Measurements from ENCODE around the gene GYS2. TPM values are rescaled to one million over a fixed set of nuclear protein-coding genes. Genes with fewer than 3 reads are reported as not detected.

GYS2 gene
- total RNA-seq, 2 experiments from 2014 or later, result not detected

DNA sequence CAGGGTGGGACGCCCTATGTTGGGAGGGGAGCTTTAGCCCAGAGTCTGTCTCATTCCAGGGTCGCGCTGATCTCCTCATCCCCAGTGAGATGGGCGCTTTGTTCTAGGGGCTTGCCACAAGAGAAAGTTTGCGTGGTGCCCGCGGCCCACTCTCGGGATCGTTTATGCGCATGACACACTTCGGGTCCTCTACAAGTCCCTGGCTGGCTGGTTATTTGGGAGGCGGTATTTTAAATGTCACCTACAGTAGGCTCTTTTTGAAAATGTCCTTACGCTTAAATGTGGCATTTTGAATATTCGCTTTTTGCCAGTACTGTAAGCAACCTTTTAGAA lies 102.5 kb downstream of the GYS2 start:
- Mint-ChIP-seq H3K4me3 (no peak overlapping the region), H3K27ac (no peak overlapping the region), H3K4me1 (peaks cover 42% of the 10 kb centered on the region), H3K9me3 (ENCODE audit: low read depth) (no peaks in the 10 kb centered on the region), H3K27me3 (no peaks in the 10 kb centered on the region), H3K36me3 (ENCODE audit: low read depth) (peaks cover 24% of the 10 kb centered on the region)
- DNase-seq, result peak; percentile 60
- peak; percentile 6 for ATAC-seq
- intact Hi-C loops (cut with DNase I, micrococcal nuclease), result loop anchor here (5.0 kb wide), 3 partner anchors 45 to 1040 kb away; partner anchors contain the start of genes CMAS (in 2 of the 2) and C2CD5 (in 1 of the 2)
- POLR2A ChIA-PET, result interaction anchor here (0.9 to 1.2 kb wide), 4 partner anchors 9 to 174 kb away, joined by 3 to 6 read pairs (median 4); partner anchors contain the start of gene LDHB
- CTCF ChIA-PET, result interaction anchor here (0.9 to 1.4 kb wide), 2 partner anchors 8 to 9 kb away, joined by 3 to 6 read pairs; no protein-coding TSS in a partner anchor

DNA sequence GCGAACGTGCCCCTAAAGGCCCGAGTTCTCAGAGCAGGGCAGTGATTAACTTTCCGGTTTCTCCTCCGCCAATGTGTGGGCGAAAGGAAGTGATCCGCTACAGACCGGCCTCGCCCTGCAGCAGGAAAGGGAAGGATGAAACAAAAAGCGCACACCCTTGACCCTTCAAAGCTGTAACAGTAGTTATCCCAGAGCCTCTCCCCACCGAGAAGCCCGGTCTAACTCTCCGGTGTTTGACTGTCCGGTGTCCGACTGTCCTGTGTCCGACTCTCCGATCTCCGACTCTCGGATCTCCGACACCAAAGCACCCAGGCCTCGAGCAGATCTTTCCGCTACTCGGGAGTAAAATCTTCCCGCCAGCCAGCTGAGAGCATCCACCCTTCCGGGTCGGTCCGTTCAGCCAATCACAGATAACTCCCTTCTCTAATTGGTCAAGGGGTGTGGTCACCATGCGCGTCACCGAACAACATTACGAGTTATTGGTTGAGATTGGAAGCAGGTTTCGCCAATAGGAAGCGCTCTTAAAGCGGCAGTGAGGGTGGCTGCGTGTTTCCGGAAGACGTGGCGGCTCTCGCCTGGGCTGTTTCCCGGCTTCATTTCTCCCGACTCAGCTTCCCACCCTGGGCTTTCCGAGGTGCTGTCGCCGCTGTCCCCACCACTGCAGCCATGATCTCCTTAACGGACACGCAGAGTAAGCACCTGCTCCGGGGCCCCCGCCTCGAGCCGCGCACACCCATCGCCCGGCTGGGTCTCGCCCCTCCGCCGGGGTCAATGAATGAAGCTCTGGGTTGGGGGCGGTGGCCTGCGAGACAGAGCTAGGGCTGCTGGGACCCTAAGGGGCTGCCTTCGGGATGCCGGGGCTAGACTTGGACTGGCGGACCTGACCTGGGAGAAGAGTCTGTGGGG lies 103.1 kb downstream of the GYS2 start, which contains the start of the genes GOLT1B and RECQL:
TSS of gene GOLT1B (plus strand) at position 532 of the 906 bp plus-strand sequence. CDS start at position 667, 135 bp downstream.
TSS of gene RECQL (minus strand) at position 378 of the 906 bp plus-strand sequence. CDS start 2,065 bp downstream, outside the sequence.
- ChIA-PET POLR2A (interaction anchor here (0.6 to 1.2 kb wide), 5 partner anchors 10 to 175 kb away, joined by 3 to 6 read pairs (median 3); partner anchors contain the start of gene LDHB), CTCF (interaction anchor here (0.5 to 1.8 kb wide), 5 partner anchors 8 to 179 kb away, joined by 3 to 6 read pairs (median 5); partner anchors contain the start of gene PYROXD1)
- H3K27ac Mint-ChIP-seq, result no peak within 1 kb of the TSS
- no peaks in the 10 kb centered on the region for H3K9me3 Mint-ChIP-seq (ENCODE audit: low read depth)
- peaks cover 44% of the 10 kb centered on the region for H3K4me1 Mint-ChIP-seq
- ATAC-seq, result peak; percentile 93
- no peaks in the 10 kb centered on the region for H3K27me3 Mint-ChIP-seq
- peak; percentile 93 for DNase-seq
- H3K4me3 Mint-ChIP-seq, result no peak within 1 kb of the TSS
- intact Hi-C loops (cut with DNase I, micrococcal nuclease), result loop anchor here (1.0 to 5.0 kb wide), 9 partner anchors 44 to 1125 kb away; partner anchors contain the start of genes C2CD5 (in 2 of the 2), CMAS (in 2 of the 2), LDHB (in 2 of the 2) and PYROXD1 (in 2 of the 2)
- peaks cover 28% of the 10 kb centered on the region for H3K36me3 Mint-ChIP-seq (ENCODE audit: low read depth)

GRCh38 chr12:21500786-21501257 lies 103.8 kb downstream of the GYS2 start:
- DNase-seq, result no peak
- H3K27me3 Mint-ChIP-seq, result no peaks in the 10 kb centered on the region
- ChIA-PET POLR2A (interaction anchor here (0.6 kb wide), 1 partner anchor 151 kb away, joined by 3 read pairs; no protein-coding TSS in a partner anchor), CTCF (interaction anchor here (1.4 to 1.8 kb wide), 2 partner anchors 8 to 179 kb away, joined by 6 read pairs; no protein-coding TSS in a partner anchor)
- H3K4me3 Mint-ChIP-seq, result no peak overlapping the region
- H3K36me3 Mint-ChIP-seq (ENCODE audit: low read depth), result peaks cover 33% of the 10 kb centered on the region
- H3K4me1 Mint-ChIP-seq, result peaks cover 44% of the 10 kb centered on the region
- intact Hi-C loops (cut with DNase I, micrococcal nuclease), result loop anchor here (1.0 to 5.0 kb wide), 9 partner anchors 44 to 1126 kb away; partner anchors contain the start of genes C2CD5 (in 2 of the 2), CMAS (in 2 of the 2), LDHB (in 2 of the 2) and PYROXD1 (in 2 of the 2)
- ATAC-seq, result peak; percentile 1
- no peak overlapping the region for H3K27ac Mint-ChIP-seq
- H3K9me3 Mint-ChIP-seq (ENCODE audit: low read depth), result no peaks in the 10 kb centered on the region

GRCh38 chr12:21499765-21500164 lies 104.9 kb downstream of the GYS2 start:
- DNase-seq (no peak), ATAC-seq (no peak)
- Mint-ChIP-seq H3K4me3 (no peak overlapping the region), H3K27me3 (no peaks in the 10 kb centered on the region), H3K36me3 (ENCODE audit: low read depth) (peaks cover 44% of the 10 kb centered on the region), H3K9me3 (ENCODE audit: low read depth) (no peaks in the 10 kb centered on the region), H3K4me1 (peaks cover 36% of the 10 kb centered on the region), H3K27ac (no peak overlapping the region)
- POLR2A ChIA-PET, result no interaction called here
- intact Hi-C loops (cut with DNase I, micrococcal nuclease), result loop anchor here (2.0 to 5.0 kb wide), 5 partner anchors 42 to 1127 kb away; partner anchors contain the start of genes C2CD5 (in 2 of the 2) and CMAS (in 2 of the 2)
- CTCF ChIA-PET, result interaction anchor here (1.5 to 1.9 kb wide), 3 partner anchors 17 to 180 kb away, joined by 3 to 6 read pairs (median 4); no protein-coding TSS in a partner anchor

Other genes starting within 250 kb of the GYS2 start
- gene IAPP, start 231.9 kb downstream of the GYS2 start, total RNA-seq, result not detected
- 10 to 100 TPM; 27.4 to 34.6 TPM for gene PYROXD1, start 167.2 kb downstream of the GYS2 start, total RNA-seq
- gene RECQL, start 103.2 kb downstream of the GYS2 start, total RNA-seq, result 10 to 100 TPM; 64.4 to 92.8 TPM
- gene GOLT1B, start 103.1 kb downstream of the GYS2 start, total RNA-seq, result 10 to 100 TPM; 25.6 to 31.2 TPM
- under 1 TPM; 0.16 to 0.61 TPM for gene SPX, start 78.6 kb downstream of the GYS2 start, total RNA-seq
- 1,000 to 10,000 TPM in 1 of 2 experiments, 100 to 1,000 TPM in 1; 918 to 1,852 TPM for gene LDHB, start 53.0 kb upstream of the GYS2 start, total RNA-seq
- not detected for gene KCNJ8, start 169.9 kb upstream of the GYS2 start, total RNA-seq